ENCODE data around the gene METTL15.

DNA sequence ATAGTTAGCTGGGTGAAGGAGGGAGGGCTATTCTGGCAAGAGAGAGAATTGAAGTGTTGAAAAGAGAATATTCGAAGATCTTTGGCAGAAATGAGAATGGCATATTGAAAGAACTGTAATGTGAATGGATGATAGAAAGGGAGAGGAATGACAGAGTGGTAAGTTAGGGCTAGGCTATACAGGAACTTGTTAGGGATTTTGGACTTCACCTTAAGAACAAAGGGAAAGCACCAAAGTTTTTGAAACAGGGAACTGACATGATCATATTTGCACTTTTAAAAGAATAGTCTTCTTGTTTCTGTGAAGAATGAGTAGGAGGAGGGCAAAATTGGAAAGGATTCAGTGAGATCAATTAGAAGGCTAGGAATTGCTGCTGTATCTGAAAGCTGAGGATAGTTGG is 119.3 kb downstream of the METTL15 start:
- TF ChIP-seq, protein P1, sequence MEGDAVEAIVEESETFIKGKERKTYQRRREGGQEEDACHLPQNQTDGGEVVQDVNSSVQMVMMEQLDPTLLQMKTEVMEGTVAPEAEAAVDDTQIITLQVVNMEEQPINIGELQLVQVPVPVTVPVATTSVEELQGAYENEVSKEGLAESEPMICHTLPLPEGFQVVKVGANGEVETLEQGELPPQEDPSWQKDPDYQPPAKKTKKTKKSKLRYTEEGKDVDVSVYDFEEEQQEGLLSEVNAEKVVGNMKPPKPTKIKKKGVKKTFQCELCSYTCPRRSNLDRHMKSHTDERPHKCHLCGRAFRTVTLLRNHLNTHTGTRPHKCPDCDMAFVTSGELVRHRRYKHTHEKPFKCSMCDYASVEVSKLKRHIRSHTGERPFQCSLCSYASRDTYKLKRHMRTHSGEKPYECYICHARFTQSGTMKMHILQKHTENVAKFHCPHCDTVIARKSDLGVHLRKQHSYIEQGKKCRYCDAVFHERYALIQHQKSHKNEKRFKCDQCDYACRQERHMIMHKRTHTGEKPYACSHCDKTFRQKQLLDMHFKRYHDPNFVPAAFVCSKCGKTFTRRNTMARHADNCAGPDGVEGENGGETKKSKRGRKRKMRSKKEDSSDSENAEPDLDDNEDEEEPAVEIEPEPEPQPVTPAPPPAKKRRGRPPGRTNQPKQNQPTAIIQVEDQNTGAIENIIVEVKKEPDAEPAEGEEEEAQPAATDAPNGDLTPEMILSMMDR (conservative IDR thresholded peaks at IDR 0.05; ENCODE audit: low read depth, low read length), result no peak
- no peak for TF ChIP-seq EZH2 (IDR thresholded peaks at IDR 0.05; ENCODE audit: borderline replicate concordance, low read depth, low read length, poor library complexity, severe bottlenecking)
